Activated CD4-positive, alpha-beta T cell treated with anti-CD3 and anti-CD28 coated beads, Interleukin-2, amount 50 U/mL, for 48 hours (primary cell): ENCODE measurements around the gene GTF2F2.
"Not testable (repeated sequence)": the region's sequence is repeated elsewhere in the genome, so short reads cannot be mapped to it uniquely, and the experiment has no call there.

Experiments
- DNase-seq, 2 experiments: peaks; one replicate each; pipeline ENCODE4 v3.0.0-alpha.2; 2020

Gene GTF2F2

DNA sequence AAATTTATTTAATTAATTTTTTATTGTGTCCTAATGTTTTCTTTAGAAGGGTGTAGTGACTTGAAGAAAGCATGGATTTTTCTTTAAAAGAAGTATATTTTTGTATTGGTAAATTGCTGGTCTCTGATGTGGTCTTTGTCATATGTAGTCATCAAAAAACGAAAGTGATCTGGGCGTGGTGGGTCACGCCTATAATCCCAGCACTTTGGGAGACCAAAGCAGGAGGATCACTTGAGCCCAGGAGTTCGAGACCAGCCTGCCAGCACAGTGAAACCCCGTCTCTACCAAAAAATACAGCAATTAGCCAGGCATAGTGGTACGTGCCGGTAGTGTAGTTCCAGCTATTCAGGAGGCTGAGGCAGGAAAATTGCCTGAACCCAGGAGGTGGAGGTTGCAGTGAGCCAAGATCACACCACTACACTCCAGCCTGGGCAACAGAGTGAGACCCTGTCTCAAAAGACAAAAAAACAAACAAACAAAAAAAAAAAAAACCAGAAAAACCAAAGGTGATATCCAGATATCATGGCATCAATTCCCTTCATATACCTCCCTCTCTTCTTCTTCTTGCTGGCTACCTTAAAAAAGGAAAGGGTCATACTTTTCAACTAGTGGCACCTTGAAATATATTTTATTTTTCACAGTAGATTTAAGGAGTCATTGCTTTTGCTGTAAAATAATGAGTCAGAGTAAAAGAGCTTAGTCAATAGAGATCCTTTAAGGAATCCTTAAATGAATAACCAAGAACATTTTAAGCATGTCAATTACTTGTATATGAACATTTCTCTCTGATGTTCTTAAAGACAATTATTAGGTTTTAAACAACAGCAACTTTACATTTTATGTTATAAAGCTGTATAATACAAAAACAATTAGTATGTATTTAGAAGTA, 60.6 kb downstream of the GTF2F2 start:
- DNase-seq, result no peak

GRCh38 chr13:45184693-45185092, 64.4 kb downstream of the GTF2F2 start:
- no peak for DNase-seq

- DNase-seq, result no peak
Measured at GRCh38 chr13:45185286-45185685, 65.0 kb downstream of the GTF2F2 start.

- not testable (repeated sequence) for DNase-seq
Measured at GRCh38 chr13:45189077-45189476, 68.8 kb downstream of the GTF2F2 start.

DNA sequence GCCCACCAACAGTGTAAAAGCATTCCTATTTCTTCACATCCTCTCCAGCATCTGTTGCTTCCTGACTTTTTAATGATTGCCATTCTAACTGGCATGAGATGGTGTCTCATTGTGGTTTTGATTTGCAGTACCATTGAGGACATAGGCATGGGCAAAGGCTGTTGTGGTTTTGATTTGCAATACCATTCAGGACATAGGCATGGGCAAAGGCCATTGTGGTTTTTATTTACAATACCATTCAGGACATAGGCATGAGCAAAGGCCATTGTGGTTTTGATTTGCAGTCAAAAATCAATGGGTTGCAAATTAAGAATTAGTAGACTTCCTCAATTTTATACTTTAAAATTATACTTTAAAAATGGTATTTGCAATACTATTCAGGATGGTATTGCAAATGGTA, 69.2 kb downstream of the GTF2F2 start:
- DNase-seq, result not testable (repeated sequence)

- DNase-seq, result no peak
Measured at GRCh38 chr13:45191874-45192273, 71.6 kb downstream of the GTF2F2 start.

DNA sequence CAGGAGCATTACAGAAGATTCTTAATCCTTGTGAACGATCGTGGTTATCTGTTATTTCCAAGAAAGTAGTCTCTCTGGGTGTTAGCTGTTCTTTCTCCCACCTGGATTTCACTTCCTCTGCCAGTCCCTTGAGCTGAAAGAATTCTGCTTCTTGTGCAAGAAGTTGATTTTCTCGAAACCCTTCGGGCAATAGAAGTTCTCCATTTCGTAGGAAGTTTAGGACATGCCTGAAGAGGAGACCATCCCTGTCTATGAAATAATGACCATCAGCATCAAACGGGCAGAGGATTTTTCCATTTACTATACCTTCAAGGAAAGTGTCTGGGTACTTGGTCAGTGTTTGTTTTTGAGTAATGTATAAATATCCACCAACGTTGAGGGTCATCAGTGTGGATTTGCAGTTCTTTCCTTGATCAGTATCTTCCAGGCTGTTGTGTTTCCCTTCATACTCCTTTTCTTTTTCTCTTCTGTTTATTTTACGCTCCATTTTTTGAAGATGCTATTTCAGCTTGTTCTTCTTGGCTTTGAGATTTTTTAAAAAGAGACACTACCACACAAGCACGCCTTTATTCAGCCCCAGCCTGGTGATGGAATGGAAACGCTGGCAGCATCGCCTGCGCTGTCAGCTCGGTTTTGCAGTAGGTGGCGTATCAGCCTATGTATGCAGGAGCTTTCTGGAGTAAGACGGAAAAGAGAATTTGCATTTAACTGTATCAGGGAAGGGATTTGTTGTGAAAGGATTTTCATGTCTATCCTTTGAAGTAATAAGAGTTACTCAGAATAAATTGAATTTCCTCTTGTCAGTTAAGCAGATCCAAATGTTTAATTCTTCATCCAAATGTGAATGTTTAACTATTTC, 74.0 kb downstream of the GTF2F2 start:
- no peak for DNase-seq

DNA sequence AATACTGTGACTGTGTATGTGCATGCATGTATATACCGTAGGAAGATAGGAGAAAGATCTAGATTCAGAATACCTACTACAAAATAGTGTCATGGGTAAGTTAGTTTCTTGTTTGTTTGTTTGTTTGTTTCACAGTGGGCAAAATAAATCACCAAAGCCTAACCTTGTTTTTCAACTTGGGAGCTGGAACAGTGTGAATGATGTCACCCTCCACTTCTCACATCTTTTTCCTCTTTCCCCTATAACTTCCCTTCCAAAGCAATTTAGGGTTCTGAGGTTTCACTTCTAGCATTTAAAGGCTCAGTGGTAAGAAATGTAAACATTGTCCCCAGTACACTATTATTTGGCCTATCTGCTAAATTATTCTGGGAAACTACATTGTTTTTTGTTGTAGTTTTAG, 75.1 kb downstream of the GTF2F2 start:
- DNase-seq, result no peak

DNA sequence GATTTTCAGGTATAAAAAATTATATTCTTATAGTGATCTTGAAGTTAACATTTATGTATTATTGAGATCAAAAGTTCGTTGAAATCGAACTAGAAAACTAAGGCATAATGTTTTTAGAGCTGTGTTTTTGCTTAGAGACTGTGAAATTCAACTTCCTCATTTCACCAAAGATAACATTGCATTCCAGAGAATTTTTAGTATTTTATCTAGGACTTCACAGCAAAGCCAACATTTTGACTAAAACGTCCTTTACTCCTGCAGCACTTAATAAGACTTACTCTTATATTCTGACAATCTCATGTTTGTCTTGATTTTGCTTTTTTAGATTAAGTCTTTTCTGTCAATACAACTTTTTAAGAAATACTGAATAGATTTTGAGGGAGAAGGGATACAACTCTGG, 75.8 kb downstream of the GTF2F2 start:
- no peak for DNase-seq

DNA sequence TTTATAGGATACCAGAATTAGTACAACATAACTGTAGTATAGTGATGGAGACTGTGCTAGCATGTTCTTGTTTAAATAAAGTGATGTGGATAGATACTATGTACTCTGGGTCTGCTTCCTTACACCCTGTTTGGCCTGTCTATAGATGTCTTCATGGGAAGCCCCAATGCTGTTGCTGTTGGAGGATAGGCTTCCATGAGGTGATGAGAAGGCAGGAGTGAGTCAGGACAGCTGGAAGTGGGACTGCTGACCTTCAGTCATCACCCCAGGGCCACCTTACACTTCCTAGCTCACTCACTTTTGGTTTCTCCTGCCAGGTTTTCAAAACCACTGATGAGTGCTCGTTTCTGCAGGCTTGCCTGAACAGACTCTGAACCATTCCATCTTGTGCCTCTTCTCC, 76.3 kb downstream of the GTF2F2 start:
- DNase-seq, result no peak

DNA sequence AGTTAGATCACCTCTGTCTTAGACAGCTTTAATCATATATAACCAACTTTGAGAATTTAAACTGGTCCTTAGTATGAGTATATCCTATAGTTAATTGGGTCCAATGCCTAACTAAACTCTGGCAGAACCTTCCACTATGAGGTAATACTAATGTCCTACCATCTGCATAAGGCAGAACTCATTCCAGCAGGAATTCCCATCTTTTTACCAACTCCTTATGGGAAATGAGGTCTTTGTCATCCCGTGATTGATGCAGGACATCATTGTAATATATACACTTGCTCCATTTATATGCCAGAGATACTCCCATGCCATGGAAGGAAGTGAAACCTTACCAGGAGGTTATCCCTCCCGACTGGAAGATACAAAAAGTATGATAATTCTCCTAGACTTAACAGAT, 77.7 kb downstream of the GTF2F2 start:
- DNase-seq, result no peak

- DNase-seq, result no peak
Measured at GRCh38 chr13:45198924-45199323, 78.6 kb downstream of the GTF2F2 start.

DNA sequence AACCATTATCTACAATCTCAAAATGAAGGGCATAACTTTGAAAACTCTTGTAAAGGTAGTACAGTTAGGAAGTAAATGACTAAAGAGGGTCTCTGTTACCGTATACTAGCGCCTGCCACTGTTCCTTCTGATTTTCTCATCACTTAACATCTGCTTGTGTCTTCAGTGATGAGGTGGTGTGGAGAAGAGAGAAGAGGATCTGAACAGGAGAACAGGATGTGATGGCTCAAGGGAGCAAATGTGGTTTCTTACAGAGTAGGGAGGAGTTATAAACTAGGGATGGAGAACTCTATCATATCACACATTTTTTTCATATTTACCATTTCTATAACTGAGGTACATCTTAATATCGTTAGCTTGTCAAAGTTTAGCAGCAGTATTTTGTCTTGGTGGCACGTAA, 79.4 kb downstream of the GTF2F2 start:
- DNase-seq, result no peak

DNA sequence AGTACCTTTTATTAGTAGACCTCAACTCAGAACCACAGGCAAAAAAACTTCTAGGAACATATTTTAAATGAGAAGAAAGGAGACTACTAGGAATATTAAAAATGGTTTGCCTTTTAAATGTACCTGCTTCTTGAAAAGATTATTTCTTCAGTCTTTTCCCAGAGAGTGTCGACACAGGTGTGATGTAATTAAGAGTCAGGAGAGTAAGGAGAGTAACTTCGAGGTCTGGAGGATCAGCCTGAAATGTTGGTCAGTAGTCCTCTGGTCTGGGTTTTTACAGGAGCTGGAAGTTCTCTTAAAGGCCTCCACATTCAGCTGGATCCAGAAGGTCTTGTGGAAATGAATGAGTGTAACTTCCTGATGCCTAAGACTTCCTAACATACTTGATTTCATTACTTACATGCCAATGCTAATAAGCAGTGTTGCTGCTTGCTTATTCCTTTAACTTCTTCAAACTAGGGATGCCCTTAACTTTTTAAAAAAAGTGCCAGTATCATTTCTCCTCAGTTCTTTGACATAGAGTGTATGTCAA, 80.5 kb downstream of the GTF2F2 start, which contains the start of gene KCTD4:
TSS of gene KCTD4 (minus strand) at position 345 of the 532 bp plus-strand sequence. CDS start 6,478 bp downstream, outside the sequence.
- DNase-seq, result no peak

- no peak for DNase-seq
Measured at GRCh38 chr13:45205124-45205523, 84.8 kb downstream of the GTF2F2 start.

- DNase-seq, result peak in 1 of 2 experiments; percentile 13
Measured at GRCh38 chr13:45206340-45206739, 86.0 kb downstream of the GTF2F2 start.

GRCh38 chr13:45207319-45207718, 87.0 kb downstream of the GTF2F2 start:
- no peak for DNase-seq

DNA sequence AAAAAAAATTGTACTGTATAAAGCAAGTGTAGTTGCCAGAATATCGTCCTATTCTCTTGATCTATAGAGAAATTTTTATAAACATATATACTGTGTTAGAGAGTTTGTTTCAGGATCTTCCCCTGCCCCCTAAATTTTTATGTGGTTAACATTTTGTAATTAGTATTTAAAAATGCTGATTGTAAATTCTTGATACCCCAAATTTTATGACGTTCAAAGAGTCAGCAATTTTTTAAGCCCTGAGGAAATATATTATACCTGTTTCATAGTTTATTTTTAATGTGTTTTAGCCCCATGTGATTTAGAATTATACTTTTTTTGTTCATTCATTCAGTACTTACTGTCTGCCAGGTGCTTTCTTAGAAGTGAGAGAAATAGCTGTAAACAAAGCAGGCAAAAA, 87.8 kb downstream of the GTF2F2 start:
- no peak for DNase-seq

DNA sequence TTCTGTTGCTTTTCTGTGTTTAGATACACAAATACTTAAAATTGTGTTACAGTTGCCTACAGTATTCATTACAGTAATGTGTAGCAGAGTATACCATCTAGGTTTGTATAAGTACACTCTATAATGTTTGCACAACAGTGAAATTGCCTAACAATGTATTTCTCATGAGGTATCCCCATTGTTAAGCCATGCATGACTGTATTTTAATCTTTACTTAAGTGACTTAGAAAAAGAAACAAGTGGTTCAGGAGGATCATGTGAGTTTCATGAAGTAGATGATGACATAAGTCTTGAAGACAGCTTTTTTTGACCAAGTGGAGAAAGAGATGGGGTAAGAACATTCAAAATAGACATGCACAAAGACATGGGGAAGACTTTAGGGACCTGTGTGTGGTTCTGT, 88.9 kb downstream of the GTF2F2 start:
- no peak for DNase-seq

GRCh38 chr13:45215392-45216077, 95.2 kb downstream of the GTF2F2 start:
- no peak for DNase-seq

DNA sequence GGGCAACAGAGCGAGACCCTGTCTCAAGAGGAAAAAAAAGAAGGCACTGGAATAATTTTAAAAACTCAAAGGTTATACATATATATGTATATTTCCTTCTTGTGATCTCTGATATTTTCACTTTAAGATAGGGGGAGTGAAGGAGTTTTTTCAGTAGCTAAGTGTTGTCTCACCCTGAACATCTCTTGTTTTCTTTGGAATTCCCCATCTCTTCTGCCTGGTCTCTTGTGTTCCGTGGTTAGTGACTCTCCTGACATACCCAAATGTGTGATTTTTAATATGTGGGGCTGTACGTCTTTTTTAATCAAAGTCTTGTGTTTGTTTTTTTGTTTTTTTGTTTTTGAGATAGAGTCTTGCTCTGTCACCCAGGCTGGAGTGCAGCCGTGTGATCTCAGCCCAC, 95.9 kb downstream of the GTF2F2 start:
- no peak for DNase-seq

DNA sequence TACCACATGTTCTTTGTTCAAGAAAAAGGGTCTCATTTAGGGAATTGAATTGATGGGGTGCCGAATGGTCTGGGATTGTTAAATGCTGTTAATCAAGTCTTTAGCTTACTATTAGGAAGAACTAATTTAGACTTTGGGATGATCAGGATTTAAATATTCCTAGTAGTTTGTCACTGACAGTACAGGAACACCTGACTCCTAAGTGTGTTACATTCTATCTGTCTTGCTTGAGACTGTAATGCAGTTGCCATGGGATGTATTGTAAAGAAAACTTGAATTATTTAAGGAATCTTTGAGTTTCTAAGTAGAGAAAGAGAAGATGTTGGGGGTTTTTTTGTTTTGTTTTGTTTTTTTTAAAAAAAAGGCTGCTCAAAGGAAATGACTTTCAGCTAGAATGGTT, 98.4 kb downstream of the GTF2F2 start:
- no peak for DNase-seq
